M059J (cell line): ENCODE results near the gene AP1M2. TPM values are rescaled to one million over a fixed set of nuclear protein-coding genes. Genes with fewer than 3 reads are reported as not detected.
"Not testable (repeated sequence)": the region's sequence is repeated elsewhere in the genome, so short reads cannot be mapped to it uniquely, and the experiment has no call there.

Source experiments
- DNase-seq: peaks from one replicate; pipeline ENCODE4 v3.0.0-alpha.2; 2012; ENCODE audit warnings: low read depth
- total RNA-seq: library from RNA; depleted of rRNA; stranded (reverse); fragments of >200 nt; shearing (Covaris generic); gene quantifications from 2 replicates; pipeline ENCODE4 v1.2.3, GENCODE V29; 2014

Gene AP1M2
- total RNA-seq, 1 experiment from 2014 or later = 9.0 TPM

GRCh38 chr19:10601999-10602329 lies 14.9 kb upstream of the AP1M2 start:
- no peak for DNase-seq

- DNase-seq = no peak
These were observed 13.0 kb upstream of the AP1M2 start for GRCh38 chr19:10600149-10600548.

GRCh38 chr19:10593820-10594637 lies 6.9 kb upstream of the AP1M2 start:
- DNase-seq = no peak

GRCh38 chr19:10593148-10593547 lies 6.0 kb upstream of the AP1M2 start:
- no peak for DNase-seq

- DNase-seq = no peak
These were observed 683 bp upstream of the AP1M2 start for GRCh38 chr19:10587839-10588150.

GRCh38 chr19:10586396-10586795 lies 716 bp downstream of the AP1M2 start:
- no peak for DNase-seq

- peak; percentile 32 for DNase-seq
These were observed 3.9 kb downstream of the AP1M2 start for GRCh38 chr19:10583036-10583776.

- DNase-seq = no peak
These were observed 5.0 kb downstream of the AP1M2 start for GRCh38 chr19:10582091-10582490.

GRCh38 chr19:10580979-10581631 lies 6.0 kb downstream of the AP1M2 start:
- DNase-seq = peak; percentile 86

- no peak for DNase-seq
These were observed 9.2 kb downstream of the AP1M2 start for GRCh38 chr19:10577951-10578350.

GRCh38 chr19:10575011-10575716 lies 11.9 kb downstream of the AP1M2 start:
- DNase-seq = no peak

- DNase-seq = no peak
These were observed 12.7 kb downstream of the AP1M2 start for GRCh38 chr19:10574462-10574861.

GRCh38 chr19:10573793-10574192 lies 13.3 kb downstream of the AP1M2 start:
- DNase-seq = not testable (repeated sequence)

GRCh38 chr19:10568826-10569651 lies 18.1 kb downstream of the AP1M2 start, which contains the start of gene CDKN2D:
TSS of gene CDKN2D (minus strand) at chr19:10568979. CDS start at chr19:10568653, 326 bp downstream.
- peak; percentile 99 for DNase-seq

- DNase-seq = peak; percentile 44
These were observed 18.9 kb downstream of the AP1M2 start for GRCh38 chr19:10568062-10568825.

- DNase-seq = no peak
These were observed 19.5 kb downstream of the AP1M2 start for GRCh38 chr19:10567656-10568055.

GRCh38 chr19:10566658-10567410 lies 20.3 kb downstream of the AP1M2 start:
- no peak for DNase-seq

GRCh38 chr19:10566408-10566657 lies 20.8 kb downstream of the AP1M2 start:
- DNase-seq = no peak

GRCh38 chr19:10565567-10566407 lies 21.3 kb downstream of the AP1M2 start, which contains the start of gene KRI1:
TSS of gene KRI1 (minus strand) at chr19:10566010. CDS start at chr19:10565999, 11 bp downstream.
- DNase-seq = peak; percentile 95
